Measurements from ENCODE around the gene NXPH2.
"Not testable (repeated sequence)": the region's sequence is repeated elsewhere in the genome, so short reads cannot be mapped to it uniquely, and the experiment has no call there.

The NXPH2 gene

DNA sequence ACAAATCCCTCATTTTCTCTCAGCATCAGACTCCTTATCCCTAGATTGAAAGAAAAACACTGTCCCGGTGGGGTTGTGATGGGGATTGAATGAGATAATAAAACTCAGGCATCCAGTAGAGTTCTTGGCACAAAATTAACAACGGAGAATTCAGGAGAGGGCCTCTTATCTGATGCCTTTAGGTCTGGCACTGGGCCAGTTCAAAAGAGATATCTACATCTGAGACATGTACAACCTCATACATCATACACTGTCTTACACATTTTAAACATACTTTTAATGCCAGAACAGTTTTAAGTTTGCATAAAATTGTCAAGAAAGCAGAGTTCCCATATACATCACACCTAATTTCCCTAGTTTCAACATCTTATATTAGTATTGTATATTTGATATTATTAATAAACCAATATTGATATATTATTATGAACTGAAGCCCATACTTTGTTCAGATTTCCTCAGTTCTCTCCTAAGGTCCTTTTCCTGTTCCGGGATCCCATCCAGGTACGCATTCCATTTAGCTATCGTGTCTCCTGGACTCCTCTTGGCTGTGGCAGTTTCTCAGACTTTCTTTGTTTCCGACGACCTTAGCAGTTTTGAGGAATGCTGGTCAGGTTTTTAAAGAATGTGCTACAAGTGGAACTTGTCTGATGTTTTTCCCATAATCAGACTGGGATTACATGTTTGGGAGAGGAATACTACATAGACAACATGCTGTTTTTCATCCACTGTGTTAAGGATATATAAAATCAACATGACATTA lies 27.8 kb downstream of the NXPH2 start:
- no peak for DNase-seq

DNA sequence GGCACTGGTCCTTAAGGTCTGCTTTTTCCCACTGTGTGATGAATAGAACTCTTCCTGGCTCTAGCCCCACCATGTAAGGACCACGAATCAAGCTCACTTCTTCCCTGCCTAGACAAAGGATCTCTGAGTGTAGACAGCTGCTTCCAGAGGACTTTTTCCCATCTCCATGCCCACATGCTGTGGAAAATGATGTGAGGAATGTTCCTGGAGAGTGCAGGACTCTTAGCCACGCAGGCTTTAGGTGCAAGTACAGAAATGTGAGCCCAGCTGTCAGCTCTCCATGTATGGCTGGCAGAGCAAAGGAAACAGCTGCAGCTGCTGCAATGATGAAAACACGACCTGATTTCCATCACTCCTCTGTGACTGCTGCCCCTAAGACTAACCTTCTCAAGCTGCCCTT lies 35.5 kb downstream of the NXPH2 start:
- DNase-seq = no peak

DNA sequence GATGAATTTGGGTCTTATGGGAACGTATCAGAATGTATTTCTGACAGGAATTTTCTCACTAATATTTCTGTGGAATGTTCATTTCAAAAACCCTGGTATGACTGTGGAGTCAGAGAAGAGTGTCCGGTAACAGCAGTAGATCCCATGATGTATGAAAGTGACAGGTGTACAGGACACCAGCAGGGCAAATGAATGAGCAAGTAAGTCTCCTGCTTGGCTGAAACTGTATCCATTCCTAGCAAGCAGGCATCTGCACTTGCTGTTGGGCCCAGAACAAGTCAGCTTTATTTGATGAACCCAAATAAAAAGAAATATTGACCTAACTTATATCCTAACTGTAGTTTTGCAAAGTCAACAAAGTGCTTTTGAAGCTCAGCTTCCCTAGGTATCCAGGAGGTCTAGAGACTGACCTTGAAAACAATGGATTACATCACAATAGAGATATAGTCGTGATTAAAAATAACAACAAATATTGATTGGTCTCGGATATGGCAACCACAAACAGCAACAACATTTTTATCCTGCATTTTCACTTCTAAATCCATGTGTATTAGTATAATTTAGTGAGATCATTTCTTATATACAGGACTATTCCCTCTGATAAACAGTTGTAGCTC lies 37.6 kb downstream of the NXPH2 start:
- no peak for DNase-seq

- DNase-seq = no peak
These were observed 38.3 kb downstream of the NXPH2 start for GRCh38 chr2:138741851-138742250.

DNA sequence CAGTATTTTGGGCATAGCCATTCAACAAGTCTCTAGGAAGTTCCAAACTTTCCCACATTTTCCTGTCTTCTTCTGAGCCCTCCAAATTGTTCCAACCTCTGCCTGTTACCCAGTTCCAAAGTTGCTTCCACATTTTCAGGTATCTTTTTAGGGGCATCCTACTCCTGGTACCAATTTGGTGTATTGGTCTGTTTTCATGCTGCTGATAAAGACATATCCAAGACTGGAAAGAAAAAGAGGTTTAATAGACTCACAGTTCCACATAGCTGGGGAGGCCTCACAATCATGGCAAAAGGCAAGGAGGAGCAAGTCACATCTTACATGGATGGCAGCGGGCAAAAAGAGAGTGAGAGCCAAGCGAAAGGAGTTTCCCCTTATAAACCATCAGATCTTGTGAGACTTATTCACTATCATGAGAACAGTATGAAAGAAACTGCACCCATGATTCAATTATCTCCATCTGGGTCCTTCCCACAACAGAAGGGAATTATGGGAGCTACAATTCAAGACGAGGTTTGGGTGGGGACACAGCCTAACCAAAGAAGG lies 43.1 kb downstream of the NXPH2 start:
- not testable (repeated sequence) for DNase-seq

DNA sequence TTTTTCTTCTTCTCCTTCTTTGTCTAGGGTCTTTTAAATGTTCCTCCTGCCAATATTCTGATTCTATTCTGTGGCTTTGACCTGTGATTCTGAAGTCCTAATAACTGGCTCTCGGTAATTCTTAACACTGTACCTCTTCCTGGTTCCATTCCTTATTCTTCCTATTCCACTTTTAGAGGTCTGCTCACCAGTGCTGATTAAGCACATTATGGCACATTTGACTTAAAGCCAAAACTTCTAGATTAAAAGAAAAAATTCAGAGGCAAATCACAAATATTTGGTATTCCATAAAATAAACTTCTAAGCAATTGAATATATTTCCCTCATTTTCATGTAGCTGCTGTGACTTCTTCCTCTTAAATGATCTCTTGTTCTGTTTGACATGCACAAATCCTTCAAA lies 47.5 kb downstream of the NXPH2 start:
- DNase-seq = no peak

DNA sequence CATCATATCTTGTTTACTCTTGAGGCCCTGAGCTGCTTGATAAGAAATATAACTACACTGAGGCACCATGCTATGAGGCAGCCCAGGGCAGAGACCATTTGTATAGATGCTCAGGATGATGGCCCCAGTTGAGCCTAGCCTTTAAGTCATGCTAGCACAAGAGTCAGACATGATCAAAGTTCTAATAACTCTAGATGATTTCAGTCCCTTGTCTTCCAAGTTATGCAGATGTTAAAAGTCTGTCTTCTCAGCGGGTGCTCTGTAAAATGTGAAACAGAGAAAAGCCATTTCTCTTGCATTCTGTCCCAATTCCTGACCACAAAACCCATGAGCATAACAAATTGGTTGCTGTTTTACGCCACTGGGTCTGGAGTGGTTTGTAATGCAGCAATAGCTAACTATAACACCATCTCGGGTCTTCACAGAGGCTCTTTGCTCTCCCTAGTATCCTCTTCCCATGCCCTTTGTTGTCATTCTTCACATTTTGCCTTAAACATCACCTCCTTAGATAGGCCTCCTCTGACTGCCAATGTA lies 49.6 kb downstream of the NXPH2 start:
- no peak for DNase-seq

DNA sequence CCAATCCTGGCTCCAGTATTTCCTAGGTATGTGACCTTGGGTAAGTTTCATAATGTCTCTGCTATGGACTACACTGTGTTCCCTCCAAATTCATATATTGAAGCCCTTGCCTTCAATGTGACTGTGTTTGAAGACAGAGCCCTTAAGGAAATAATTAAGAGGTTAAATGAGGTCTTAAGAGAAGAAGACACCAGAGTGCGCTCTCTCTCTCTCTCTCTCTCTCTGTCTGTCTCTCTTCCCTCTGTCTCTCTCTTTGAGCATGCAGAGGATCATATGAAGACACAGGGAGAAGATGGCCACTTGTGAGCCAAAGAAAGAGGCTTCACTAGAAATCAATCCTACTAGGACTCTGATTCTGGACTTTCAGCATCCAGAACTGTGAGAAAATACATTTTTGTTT lies 52.2 kb downstream of the NXPH2 start:
- DNase-seq = no peak

DNA sequence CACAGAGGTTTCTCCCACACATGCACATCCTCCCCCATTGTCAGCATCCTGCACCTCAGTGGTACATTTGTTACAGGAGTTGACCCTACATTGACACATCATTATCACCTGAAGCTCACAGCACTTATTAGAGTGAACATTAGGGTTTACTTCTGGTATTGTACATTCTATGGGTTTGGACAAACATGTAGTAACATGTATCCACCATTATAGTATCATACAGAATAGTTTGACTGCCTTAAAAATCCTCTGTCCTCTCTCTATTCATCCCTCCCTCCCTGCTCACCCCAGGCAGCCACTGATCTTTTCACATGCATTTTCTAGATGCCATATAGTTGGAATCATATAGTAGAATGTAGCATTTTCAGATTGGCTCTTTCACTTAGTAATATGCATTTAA lies 53.5 kb downstream of the NXPH2 start:
- DNase-seq = no peak

- no peak for DNase-seq
These were observed 55.3 kb downstream of the NXPH2 start for GRCh38 chr2:138724729-138725459.

DNA sequence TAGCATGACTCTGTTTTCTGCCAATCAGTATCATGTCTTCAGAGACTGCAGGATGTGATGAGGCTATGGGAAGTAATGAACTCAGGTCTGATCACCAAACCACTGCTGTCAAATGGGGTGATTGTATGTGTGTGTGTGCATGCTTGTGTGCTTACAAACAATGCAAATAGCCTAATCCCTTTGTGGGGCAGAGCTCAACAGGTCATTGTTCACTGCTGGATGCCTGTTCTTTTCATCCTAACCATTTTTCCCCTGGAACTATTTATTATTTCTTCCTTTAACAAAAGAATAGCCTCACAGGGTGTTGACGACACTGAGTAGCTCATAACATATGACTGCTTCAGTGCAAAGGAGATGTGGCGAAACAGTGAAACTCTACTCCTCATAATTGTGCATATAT lies 55.9 kb downstream of the NXPH2 start:
- no peak for DNase-seq

- no peak for DNase-seq
These were observed 56.8 kb downstream of the NXPH2 start for GRCh38 chr2:138723196-138723987.

- no peak for DNase-seq
These were observed 57.9 kb downstream of the NXPH2 start for GRCh38 chr2:138722316-138722715.

- DNase-seq = no peak
These were observed 60.0 kb downstream of the NXPH2 start for GRCh38 chr2:138720035-138720838.

GRCh38 chr2:138718405-138718804 lies 61.8 kb downstream of the NXPH2 start:
- DNase-seq = no peak

- DNase-seq = no peak
These were observed 64.0 kb downstream of the NXPH2 start for GRCh38 chr2:138716183-138716582.

GRCh38 chr2:138713504-138713903 lies 66.7 kb downstream of the NXPH2 start:
- DNase-seq = no peak

DNA sequence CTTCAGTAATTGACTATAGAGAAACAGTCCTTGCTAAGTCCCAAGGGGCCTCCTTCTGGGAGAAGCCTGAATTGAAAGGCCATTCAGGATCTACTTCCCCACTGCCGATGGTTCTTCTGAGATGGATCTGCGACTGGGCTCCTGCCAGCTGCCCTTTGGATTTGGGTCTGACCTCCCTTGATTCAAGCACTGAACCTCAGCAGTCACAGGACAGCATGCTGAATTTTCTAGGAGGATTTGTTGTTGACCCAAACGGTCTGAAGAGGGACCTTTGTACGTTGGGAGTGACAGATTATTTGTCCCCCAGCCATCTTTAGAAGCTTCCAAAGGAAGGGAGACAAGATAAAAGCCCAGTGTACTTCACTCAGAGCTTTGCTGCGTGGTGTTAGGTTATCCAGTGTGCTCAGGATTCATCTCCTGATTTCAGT lies 67.1 kb downstream of the NXPH2 start:
- no peak for DNase-seq

- DNase-seq = no peak
These were observed 67.8 kb downstream of the NXPH2 start for GRCh38 chr2:138712212-138712979.

DNA sequence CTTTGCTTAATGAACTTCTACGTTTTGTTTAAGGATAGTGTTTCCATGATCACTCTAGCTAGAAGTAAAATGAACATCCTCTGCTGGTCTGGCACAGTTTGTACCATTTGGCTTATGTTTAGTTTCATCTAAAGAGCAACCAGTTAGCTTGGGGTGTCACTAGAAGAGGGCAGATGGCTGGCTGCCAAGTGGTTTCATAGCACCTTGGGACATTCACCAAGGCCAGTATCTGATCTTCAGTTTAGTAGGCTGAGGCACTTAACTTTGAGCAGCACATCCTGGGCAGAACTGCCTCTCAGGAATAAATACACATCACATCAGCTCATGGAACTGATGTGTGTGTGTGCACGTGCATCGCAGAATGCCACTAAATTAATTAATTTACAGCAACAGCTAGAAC lies 68.4 kb downstream of the NXPH2 start:
- DNase-seq = no peak

- DNase-seq = no peak
These were observed 71.4 kb downstream of the NXPH2 start for GRCh38 chr2:138708682-138709241.

Data from activated gamma-delta T cell (primary cell).